GM18867 (cell line): ENCODE results near the gene MAP10.

Experiments used
- ATAC-seq: cut with Tn5 transposase; IDR thresholded peaks from one replicate; pipeline ENCODE4 v1.9.1; 2021; ENCODE audit warnings: mild to moderate bottlenecking, moderate library complexity; ENCODE audit not compliant: unreplicated experiment

Gene MAP10

GRCh38 chr1:232854798-232855159 lies 49.6 kb downstream of the MAP10 start:
- ATAC-seq: no peak

- ATAC-seq: no peak
Observed at GRCh38 chr1:232856541-232856940, 51.3 kb downstream of the MAP10 start.
